Right lobe of liver (tissue), 4 donors: ENCODE measurements around the gene CERCAM.

Source experiments
- CTCF ChIP-seq, 4 donors: fragments of 200-600 bp in 3 of 4; fragments of 450-650 bp in 1 of 4; IDR thresholded peaks; one replicate each; pipeline versions ENCODE4 v1.5.1 to v1.8.0; 2016 to 2022; ENCODE audit warnings: antibody characterized with exemption in 4 of 4, mild to moderate bottlenecking in 2 of 4
- POLR2A ChIP-seq: fragments of 450-650 bp; IDR thresholded peaks from one replicate; pipeline ENCODE4 v1.6.1; 2017; ENCODE audit warnings: antibody characterized with exemption, mild to moderate bottlenecking
- donor health status: DM: no; HTN: no; CAD: no.
- donor health status: DM: no; HTN: no; CAD: no.
- donor health status: DM: no; HTN: yes; CAD: no.

GRCh38 chr9:128383791-128384190, 36.9 kb upstream of the CERCAM start:
- TF ChIP-seq CTCF (IDR thresholded peaks at IDR 0.05), result no peak
- TF ChIP-seq POLR2A, result no peak
